AG09309 (cell line): ENCODE measurements around the gene PITPNM2.

Experiments used
- DNase-seq: peaks from one replicate; pipeline ENCODE4 v3.0.0-alpha.2; 2010; ENCODE audit warnings: low read depth
- H3K4me3 ChIP-seq: 2 replicates; pipeline ENCODE4 v1.5.1; 2011; ENCODE audit warnings: mild to moderate bottlenecking, low read depth, low read length, moderate library complexity; ENCODE audit not compliant: control insufficient read depth
- CTCF ChIP-seq: IDR thresholded peaks from 2 replicates; pipeline ENCODE4 v1.5.1; 2011; ENCODE audit warnings: mild to moderate bottlenecking, low read depth, low read length, inconsistent platforms; ENCODE audit not compliant: insufficient read depth, control insufficient read depth; ENCODE audit errors: missing control alignments

The PITPNM2 gene

DNA sequence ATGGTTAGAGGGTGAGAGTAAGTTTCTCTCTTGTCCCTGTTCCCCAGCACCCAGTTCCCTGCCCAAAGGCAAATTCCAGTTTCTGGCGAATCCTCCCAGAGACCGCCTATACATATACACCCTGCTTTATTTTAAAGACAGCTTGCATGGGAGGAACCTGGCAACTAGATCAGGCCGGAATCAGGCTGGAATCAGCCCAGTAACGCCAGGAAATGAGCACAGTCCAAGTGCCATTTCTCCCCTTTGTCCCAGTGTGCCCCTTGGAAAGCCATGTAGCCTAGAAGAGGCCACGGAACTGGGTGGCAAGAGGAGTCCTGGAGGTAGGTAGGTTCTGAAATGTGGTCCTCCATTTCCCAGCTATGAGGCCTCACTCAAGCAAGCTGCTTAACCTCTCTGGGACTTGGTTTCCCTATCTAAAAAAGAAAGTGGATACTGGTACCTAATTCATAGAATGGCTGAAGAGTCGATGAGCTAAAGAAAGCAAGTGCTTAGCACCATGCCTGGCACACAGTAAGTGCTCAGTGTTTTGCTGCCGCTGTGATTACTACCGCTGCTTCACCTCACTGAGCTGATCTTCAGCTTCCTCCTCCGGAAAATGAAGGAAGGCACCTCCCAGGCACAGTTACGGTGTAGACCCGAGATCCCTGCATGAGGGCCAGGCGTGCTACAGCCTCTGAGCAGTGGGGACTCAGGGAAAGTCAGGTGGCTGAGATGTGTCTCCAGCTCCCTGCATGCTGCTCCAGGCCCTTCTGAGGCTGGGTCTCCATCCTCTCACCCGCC is 36.4 kb downstream of the PITPNM2 start:
- TF ChIP-seq CTCF, result no peak
- H3K4me3 ChIP-seq, result no peak overlapping the region
- no peak for DNase-seq

GRCh38 chr12:123113026-123113425 is 37.9 kb downstream of the PITPNM2 start:
- no peak for DNase-seq
- H3K4me3 ChIP-seq, result no peak overlapping the region
- TF ChIP-seq CTCF, result no peak

DNA sequence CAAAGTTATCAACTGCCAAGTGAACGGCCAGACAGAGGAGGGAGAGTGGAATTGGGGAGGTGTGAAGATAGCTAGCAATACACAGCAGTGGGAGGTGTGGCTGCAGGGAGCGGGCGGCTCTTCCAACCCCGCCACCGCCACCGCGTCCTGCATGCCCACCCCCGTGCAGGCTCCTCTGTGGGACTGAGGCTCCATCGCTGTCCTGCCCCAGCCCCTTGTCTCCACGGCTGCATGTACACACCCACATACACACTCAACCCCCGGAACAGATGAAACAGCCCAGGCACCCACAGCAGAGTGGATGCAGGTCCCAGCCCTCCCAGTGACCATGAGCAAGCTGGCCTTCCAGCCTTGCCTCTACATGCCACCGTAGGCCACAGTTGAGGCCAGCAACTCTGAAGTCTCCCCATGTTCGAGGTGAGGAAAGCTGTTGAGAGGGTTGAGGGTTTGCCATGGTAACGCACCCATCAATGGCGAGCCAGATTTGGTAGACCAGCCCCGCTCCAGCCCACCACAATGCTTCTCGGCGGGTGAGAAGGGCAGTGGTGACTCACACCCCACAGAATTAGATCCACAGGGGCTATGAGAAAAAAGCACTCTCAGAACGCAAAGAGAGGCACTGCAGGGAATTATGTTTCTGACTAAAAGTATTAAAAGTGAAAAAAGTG is 39.3 kb downstream of the PITPNM2 start:
- H3K4me3 ChIP-seq, result no peak overlapping the region
- DNase-seq, result no peak
- TF ChIP-seq CTCF, result no peak

GRCh38 chr12:123109319-123109772 is 41.5 kb downstream of the PITPNM2 start:
- no peak for DNase-seq
- H3K4me3 ChIP-seq, result no peak overlapping the region
- no peak for TF ChIP-seq CTCF

DNA sequence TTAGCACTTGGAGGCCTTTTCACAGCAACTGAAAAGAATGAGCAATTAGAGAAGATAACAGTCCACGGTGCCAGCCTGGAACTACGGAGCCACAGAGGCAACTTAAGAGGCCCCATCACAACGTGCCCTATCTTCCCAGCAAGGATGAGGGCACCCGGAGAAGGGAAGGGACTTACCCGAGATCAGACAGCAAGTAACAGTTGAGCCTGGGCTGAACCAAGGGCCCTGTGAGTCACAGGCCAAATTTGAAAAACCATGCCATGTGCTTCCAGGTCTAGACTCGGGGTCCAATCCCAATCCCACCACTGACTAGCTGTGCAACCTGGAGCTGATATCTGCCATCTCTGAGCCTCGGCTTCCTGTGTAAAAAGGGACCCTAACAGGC is 42.2 kb downstream of the PITPNM2 start:
- TF ChIP-seq CTCF, result no peak
- DNase-seq, result no peak
- no peak overlapping the region for H3K4me3 ChIP-seq

- no peak for TF ChIP-seq CTCF
- H3K4me3 ChIP-seq, result no peak overlapping the region
- DNase-seq, result no peak
Observed at GRCh38 chr12:123107926-123108681, 42.8 kb downstream of the PITPNM2 start.
